ENCODE data around the gene IER5.

The IER5 gene

DNA sequence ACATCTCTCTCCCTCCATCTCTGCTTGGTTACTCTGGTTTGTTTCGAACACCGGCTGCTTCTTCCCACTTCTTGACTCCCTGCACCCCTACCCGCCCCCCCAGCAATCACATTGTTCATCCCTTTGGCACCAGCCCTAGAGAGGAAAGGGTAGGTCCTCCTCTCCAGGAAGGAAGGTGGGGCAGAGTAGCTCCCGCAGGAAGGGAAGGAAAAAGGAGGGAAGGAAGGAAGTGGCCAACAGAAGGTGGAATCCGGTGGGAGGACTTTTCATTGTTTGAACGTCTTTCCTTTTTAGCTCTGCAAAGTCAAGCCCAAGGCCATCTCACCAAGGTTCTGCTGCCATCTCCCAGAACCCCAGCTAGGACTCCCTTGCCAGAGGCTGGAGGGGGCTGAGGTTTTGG lies 18.0 kb downstream of the IER5 start:
- no peak overlapping the region for H3K4me3 ChIP-seq (replicated peaks; ENCODE audit: insufficient read depth, low read length)
- H3K27me3 ChIP-seq (ENCODE audit: insufficient read depth, poor library complexity, severe bottlenecking), result peaks cover 12% of the 10 kb centered on the region
- DNase-seq (ENCODE audit: low read depth in 1 of 2, low spot score in 1 of 2), result no peak
- TF ChIP-seq SPI1 (IDR thresholded peaks at IDR 0.05; ENCODE audit: borderline replicate concordance, low read depth) (no peak), GABPA (IDR thresholded peaks at IDR 0.05; ENCODE audit: low read depth) (no peak), POLR2AphosphoS5 (IDR thresholded peaks at IDR 0.05; ENCODE audit: low read depth) (no peak)
- TF ChIP-seq, protein P1, sequence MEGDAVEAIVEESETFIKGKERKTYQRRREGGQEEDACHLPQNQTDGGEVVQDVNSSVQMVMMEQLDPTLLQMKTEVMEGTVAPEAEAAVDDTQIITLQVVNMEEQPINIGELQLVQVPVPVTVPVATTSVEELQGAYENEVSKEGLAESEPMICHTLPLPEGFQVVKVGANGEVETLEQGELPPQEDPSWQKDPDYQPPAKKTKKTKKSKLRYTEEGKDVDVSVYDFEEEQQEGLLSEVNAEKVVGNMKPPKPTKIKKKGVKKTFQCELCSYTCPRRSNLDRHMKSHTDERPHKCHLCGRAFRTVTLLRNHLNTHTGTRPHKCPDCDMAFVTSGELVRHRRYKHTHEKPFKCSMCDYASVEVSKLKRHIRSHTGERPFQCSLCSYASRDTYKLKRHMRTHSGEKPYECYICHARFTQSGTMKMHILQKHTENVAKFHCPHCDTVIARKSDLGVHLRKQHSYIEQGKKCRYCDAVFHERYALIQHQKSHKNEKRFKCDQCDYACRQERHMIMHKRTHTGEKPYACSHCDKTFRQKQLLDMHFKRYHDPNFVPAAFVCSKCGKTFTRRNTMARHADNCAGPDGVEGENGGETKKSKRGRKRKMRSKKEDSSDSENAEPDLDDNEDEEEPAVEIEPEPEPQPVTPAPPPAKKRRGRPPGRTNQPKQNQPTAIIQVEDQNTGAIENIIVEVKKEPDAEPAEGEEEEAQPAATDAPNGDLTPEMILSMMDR (IDR thresholded peaks at IDR 0.05; ENCODE audit: insufficient read depth, low read length), result no peak
- TF ChIP-seq, protein P2, sequence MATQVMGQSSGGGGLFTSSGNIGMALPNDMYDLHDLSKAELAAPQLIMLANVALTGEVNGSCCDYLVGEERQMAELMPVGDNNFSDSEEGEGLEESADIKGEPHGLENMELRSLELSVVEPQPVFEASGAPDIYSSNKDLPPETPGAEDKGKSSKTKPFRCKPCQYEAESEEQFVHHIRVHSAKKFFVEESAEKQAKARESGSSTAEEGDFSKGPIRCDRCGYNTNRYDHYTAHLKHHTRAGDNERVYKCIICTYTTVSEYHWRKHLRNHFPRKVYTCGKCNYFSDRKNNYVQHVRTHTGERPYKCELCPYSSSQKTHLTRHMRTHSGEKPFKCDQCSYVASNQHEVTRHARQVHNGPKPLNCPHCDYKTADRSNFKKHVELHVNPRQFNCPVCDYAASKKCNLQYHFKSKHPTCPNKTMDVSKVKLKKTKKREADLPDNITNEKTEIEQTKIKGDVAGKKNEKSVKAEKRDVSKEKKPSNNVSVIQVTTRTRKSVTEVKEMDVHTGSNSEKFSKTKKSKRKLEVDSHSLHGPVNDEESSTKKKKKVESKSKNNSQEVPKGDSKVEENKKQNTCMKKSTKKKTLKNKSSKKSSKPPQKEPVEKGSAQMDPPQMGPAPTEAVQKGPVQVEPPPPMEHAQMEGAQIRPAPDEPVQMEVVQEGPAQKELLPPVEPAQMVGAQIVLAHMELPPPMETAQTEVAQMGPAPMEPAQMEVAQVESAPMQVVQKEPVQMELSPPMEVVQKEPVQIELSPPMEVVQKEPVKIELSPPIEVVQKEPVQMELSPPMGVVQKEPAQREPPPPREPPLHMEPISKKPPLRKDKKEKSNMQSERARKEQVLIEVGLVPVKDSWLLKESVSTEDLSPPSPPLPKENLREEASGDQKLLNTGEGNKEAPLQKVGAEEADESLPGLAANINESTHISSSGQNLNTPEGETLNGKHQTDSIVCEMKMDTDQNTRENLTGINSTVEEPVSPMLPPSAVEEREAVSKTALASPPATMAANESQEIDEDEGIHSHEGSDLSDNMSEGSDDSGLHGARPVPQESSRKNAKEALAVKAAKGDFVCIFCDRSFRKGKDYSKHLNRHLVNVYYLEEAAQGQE (IDR thresholded peaks at IDR 0.05; ENCODE audit: insufficient replicate concordance, low read depth), result no peak
- H3K27ac ChIP-seq (replicated peaks), result no peak overlapping the region

DNA sequence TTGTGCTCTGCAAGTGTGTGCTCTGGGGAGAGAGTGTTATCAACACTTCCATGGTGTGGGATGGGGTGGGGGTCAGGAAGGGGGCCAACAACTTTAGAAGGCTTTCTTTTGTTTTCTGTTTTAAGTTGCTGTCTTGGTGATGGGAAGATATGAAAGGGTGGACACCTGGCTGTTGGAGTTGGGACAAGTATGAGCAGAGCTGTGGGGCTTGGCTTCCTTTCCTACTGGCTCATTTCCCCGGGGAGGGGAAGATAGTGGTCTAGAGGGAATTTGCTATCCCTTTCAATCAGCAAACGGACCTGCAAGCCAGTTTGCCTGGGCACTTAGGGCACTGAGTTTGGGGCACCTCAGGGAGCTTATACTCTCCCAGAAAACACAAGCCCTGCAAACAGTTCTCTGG lies 19.2 kb downstream of the IER5 start:
- DNase-seq (ENCODE audit: low read depth in 1 of 2, low spot score in 1 of 2), result no peak
- TF ChIP-seq POLR2AphosphoS5 (IDR thresholded peaks at IDR 0.05; ENCODE audit: low read depth) (no peak), SPI1 (IDR thresholded peaks at IDR 0.05; ENCODE audit: borderline replicate concordance, low read depth) (no peak), GABPA (IDR thresholded peaks at IDR 0.05; ENCODE audit: low read depth) (no peak)
- TF ChIP-seq, protein P2 (IDR thresholded peaks at IDR 0.05; ENCODE audit: insufficient replicate concordance, low read depth), result no peak
- TF ChIP-seq, protein P1 (IDR thresholded peaks at IDR 0.05; ENCODE audit: insufficient read depth, low read length), result no peak
- no peak overlapping the region for H3K27ac ChIP-seq (replicated peaks)
- H3K27me3 ChIP-seq (ENCODE audit: insufficient read depth, poor library complexity, severe bottlenecking), result peaks cover 12% of the 10 kb centered on the region
- no peak overlapping the region for H3K4me3 ChIP-seq (replicated peaks; ENCODE audit: insufficient read depth, low read length)

DNA sequence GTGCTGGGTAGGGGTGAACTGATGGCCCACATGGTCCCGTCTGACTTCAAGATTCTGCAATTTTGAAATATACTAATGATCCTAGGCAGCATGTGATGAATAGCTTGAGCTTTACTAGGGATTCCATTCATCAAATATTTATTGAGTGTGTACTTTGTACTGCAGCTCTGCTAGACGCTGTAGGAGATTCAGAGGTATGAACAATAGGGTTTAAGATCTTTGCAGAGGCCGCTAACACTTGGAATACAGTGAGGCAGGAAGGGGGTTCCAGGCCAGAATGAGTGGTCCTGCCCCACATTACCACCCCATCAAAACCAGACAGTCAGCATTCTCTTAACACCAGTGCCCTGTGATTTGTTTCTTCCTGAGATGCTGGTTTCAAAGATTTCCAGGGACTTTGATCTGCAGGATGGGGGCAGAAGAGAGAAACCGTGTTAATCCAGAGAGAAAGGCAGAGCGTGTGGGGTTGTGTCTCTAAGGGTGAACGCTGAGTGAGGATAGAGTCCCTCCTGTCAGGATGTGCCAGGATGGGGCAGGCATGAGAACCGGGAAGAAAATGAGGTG lies 19.9 kb downstream of the IER5 start:
- Histone ChIP-seq H3K27ac (replicated peaks) (no peak overlapping the region), H3K27me3 (ENCODE audit: insufficient read depth, poor library complexity, severe bottlenecking) (peaks cover 12% of the 10 kb centered on the region), H3K4me3 (replicated peaks; ENCODE audit: insufficient read depth, low read length) (no peak overlapping the region)
- DNase-seq (ENCODE audit: low read depth in 1 of 2, low spot score in 1 of 2), result no peak
- TF ChIP-seq SPI1 (IDR thresholded peaks at IDR 0.05; ENCODE audit: borderline replicate concordance, low read depth), result no peak
- TF ChIP-seq POLR2AphosphoS5 (IDR thresholded peaks at IDR 0.05; ENCODE audit: low read depth), result no peak
- TF ChIP-seq GABPA (IDR thresholded peaks at IDR 0.05; ENCODE audit: low read depth), result no peak
- TF ChIP-seq, protein P2 (IDR thresholded peaks at IDR 0.05; ENCODE audit: insufficient replicate concordance, low read depth), result no peak
- TF ChIP-seq, protein P1 (IDR thresholded peaks at IDR 0.05; ENCODE audit: insufficient read depth, low read length), result no peak

Measured in HL-60 (cell line).